NOMO-1 treated with DMSO at 0.1 percent for 48 hours (cell line): Measurements from ENCODE around the gene MUC5AC.
"Not testable (repeated sequence)": the region's sequence is repeated elsewhere in the genome, so short reads cannot be mapped to it uniquely, and the experiment has no call there.

Source experiments
- DNase-seq: peaks from one replicate; lab custom pipeline; 2025; ENCODE audit not compliant: unreplicated experiment; lab: John Stamatoyannopoulos, UW

MUC5AC gene

DNA sequence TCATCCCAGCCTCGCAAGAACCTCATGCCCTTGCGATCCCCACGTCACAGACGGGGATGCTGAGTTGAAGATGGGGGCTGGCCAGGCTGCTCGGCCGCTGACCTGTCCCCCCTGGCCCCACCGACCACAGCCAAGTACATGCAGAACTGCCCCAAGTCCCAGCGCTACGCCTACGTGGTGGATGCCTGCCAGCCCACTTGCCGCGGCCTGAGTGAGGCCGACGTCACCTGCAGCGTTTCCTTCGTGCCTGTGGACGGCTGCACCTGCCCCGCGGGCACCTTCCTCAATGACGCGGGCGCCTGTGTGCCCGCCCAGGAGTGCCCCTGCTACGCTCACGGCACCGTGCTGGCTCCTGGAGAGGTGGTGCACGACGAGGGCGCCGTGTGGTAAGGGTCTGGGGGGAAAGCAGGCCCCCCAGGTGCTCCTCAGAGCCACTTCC is 75.1 kb downstream of the MUC5AC start:
- no peak for DNase-seq

DNA sequence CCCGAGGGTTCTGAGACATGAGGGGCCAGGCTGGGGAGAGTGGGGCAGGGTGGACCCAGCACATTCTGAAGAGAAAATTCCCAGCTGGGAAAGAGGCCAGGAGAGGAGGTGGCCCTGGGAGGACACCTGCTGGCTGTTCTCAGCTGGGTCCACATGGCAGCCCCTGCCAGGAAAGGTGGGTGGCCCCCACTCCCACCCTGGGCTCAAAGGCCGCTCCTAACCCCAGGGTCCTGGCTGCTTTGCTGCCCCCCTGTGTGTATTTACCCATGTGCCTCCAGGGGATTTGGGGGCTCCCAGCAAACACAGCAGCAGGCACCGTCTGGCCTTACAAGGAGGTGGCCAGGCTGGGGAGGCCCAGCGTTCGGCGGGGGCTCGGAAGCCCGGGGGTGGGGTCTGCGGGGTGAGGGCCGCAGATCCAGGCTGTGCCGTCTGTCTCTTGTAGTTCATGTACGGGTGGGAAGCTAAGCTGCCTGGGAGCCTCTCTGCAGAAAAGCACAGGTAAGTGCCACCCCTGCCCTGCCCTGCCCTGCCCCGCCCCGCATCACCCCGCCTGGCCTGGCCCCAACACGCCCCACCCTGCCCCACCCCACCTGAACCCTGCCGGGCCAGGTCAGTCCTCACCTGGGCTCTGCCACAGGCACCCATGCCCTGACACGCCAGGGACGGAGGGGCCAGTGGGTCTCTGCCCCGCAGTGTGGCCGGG is 75.7 kb downstream of the MUC5AC start:
- DNase-seq: no peak

- no peak for DNase-seq
These were observed 76.4 kb downstream of the MUC5AC start for GRCh38 chr11:1234054-1234720.

DNA sequence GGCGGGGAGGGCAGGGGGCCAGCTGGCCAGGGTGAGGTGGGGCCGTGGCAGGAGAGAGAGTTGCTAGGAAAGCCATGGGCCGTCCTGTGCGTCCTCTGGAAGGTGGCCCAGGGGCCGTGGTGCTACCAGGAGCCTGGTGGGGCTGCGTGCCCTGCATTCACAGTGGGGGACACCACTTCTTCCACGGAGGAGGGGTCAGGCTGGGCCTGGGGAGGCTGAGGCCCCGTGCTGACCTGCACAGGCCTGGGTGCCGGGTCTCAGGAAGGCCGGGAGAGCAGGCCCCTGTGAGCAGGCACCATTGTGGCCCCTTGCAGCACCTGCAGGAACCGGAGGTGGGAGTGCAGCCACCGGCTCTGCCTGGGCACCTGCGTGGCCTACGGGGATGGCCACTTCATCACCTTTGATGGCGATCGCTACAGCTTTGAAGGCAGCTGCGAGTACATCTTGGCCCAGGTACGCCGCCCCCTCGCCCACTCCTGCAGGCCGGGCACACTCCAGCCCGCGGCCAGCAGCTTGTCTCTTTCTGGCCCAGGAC is 77.1 kb downstream of the MUC5AC start:
- DNase-seq: no peak

DNA sequence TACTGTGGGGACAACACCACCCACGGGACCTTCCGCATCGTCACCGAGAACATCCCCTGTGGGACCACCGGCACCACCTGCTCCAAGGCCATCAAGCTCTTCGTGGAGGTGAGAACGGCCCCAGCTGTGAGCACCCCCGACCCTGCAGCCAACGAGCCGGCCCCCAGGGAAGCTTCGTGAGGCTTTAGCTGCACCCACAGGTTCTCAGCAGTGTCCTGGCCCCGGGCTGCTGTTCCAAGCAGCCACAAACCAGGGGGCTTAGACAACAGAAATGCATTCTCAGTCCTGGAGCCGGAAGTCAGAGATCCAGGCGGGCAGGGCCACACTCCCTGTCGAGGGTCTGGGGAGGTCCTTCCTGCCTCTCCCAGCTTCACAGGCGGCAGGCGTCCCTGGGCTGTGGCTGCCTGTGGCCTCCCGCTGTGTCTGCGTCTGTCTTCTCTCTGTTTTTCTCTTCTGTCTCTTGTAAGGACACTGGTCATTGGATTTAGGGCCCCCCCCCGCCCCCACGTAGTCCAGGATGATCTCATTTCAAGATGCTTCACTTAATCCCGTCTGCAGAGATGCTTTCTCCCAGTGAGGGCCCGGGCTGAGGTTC is 77.7 kb downstream of the MUC5AC start:
- DNase-seq: no peak

DNA sequence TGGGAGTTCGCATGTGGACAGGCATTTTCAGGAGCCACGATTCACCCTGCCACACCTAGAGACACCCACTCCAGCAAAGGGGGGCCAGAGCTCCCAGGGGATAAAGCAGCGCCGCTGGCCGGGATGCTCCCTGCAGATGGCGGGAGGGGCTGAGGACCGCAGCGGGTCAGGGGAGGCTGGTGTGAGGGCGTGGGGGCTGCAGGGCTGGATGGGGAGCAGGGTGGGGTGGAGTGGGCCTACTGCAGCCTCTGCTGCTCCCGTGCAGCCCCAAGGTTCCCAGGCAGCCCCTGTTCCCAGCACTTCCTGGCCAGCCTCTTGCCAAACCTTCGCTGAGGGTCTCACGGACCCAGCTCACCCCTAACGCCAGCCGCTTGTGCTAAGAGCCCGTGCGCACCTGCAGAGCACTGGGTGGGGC is 78.2 kb downstream of the MUC5AC start:
- DNase-seq: no peak

- no peak for DNase-seq
These were observed 78.8 kb downstream of the MUC5AC start for GRCh38 chr11:1236316-1237127.

GRCh38 chr11:1237128-1237580 is 79.4 kb downstream of the MUC5AC start:
- DNase-seq: no peak

DNA sequence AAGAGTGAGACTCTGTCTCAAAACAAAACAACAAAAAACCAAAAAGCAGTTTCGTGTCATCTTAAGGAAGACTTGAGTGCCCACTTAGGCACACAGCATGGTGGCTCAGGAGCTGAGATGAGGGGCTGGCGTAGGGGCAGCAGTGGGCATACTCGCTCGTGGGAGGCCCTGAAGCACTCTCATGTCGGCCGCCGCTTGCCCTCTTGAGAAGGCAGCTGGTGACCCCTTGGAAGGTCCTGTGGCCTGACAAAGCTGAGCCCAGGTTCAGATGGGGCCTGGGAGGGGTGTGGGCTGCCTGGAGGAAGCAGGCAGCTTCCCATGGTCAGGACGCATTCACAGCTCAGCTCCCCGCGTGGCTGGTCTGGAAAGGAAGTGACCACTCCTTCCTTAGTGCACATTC is 80.1 kb downstream of the MUC5AC start:
- DNase-seq: no peak

GRCh38 chr11:1238767-1239595 is 81.2 kb downstream of the MUC5AC start:
- DNase-seq: no peak

DNA sequence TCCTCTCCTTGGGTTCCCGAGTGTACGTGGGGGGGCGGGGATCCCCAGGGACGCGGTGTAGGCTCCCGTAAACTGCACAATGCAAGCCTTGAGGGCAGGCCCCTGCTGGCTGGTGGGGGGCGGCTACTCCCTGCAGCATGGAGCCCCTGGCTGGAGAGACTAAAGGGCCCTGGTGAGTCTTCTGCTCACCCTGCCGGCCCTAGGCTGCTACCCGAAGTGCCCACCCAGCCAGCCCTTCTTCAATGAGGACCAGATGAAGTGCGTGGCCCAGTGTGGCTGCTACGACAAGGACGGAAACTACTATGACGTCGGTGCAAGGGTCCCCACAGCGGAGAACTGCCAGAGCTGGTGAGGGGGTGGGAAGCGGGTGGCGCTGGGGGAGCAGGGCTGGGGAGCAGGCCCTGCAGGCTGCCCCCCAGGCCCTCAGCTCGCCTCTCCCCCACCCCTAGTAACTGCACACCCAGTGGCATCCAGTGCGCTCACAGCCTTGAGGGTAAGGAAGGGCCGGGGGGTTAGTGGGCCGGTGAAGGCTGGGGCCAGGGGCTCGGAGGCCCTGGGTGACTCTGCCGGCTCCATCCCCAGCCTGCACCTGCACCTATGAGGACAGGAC is 81.9 kb downstream of the MUC5AC start:
- DNase-seq: no peak

GRCh38 chr11:1240771-1241170 is 83.0 kb downstream of the MUC5AC start:
- no peak for DNase-seq

DNA sequence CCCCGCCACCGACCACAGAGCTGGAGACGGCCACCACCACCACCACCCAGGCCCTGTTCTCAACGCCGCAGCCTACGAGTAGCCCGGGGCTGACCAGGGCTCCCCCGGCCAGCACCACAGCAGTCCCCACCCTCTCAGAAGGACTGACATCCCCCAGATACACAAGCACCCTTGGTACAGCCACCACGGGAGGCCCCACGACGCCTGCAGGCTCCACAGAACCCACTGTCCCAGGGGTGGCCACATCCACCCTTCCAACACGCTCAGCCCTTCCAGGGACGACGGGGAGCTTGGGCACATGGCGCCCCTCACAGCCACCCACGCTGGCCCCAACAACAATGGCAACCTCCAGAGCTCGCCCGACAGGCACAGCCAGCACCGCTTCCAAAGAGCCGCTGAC is 84.0 kb downstream of the MUC5AC start:
- DNase-seq: no peak

DNA sequence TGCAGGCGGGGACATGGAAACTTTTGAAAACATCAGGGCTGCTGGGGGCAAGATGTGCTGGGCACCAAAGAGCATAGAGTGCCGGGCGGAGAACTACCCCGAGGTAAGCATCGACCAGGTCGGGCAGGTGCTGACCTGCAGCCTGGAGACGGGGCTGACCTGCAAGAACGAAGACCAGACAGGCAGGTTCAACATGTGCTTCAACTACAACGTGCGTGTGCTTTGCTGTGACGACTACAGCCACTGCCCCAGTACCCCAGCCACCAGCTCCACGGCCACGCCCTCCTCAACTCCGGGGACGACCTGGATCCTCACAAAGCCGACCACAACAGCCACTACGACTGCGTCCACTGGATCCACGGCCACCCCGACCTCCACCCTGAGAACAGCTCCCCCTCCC is 84.5 kb downstream of the MUC5AC start:
- no peak for DNase-seq

- not testable (repeated sequence) for DNase-seq
These were observed 85.0 kb downstream of the MUC5AC start for GRCh38 chr11:1242751-1243150.

DNA sequence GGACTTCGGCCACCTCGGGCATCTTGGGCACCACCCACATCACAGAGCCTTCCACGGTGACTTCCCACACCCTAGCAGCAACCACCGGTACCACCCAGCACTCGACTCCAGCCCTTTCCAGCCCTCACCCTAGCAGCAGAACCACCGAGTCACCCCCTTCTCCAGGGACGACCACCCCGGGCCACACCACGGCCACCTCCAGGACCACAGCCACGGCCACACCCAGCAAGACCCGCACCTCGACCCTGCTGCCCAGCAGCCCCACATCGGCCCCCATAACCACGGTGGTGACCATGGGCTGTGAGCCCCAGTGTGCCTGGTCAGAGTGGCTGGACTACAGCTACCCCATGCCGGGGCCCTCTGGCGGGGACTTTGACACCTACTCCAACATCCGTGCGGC is 85.8 kb downstream of the MUC5AC start:
- not testable (repeated sequence) for DNase-seq

GRCh38 chr11:1244557-1244956 is 86.8 kb downstream of the MUC5AC start:
- DNase-seq: not testable (repeated sequence)

- DNase-seq: not testable (repeated sequence)
These were observed 88.0 kb downstream of the MUC5AC start for GRCh38 chr11:1245717-1246116.

- not testable (repeated sequence) for DNase-seq
These were observed 88.5 kb downstream of the MUC5AC start for GRCh38 chr11:1246301-1246700.

GRCh38 chr11:1247026-1247425 is 89.3 kb downstream of the MUC5AC start:
- DNase-seq: not testable (repeated sequence)
